Vagina (tissue), 2 donors: ENCODE results near the gene ADIRF.
"Not testable (repeated sequence)": the region's sequence is repeated elsewhere in the genome, so short reads cannot be mapped to it uniquely, and the experiment has no call there.

ENCODE experiments used
- POLR2A ChIP-seq, 2 donors: fragments of 450-650 bp; IDR thresholded peaks; one replicate each; pipeline ENCODE4 v1.6.1; 2017; ENCODE audit warnings: antibody characterized with exemption in 2 of 2, mild to moderate bottlenecking in 2 of 2, moderate library complexity in 2 of 2
- POLR2AphosphoS5 ChIP-seq, 2 donors: sonication (generic); formaldehyde crosslinking; IDR thresholded peaks; one replicate each; pipeline ENCODE4 v1.9.0; 2017; ENCODE audit warnings: antibody characterized with exemption in 2 of 2, mild to moderate bottlenecking in 2 of 2, low read depth in 1 of 2; ENCODE audit not compliant: insufficient read depth in 1 of 2
- TF ChIP-seq, protein P1 (sequence below), 3 experiments: fragments of 450-650 bp in 2 of 3; fragments of 200-600 bp in 1 of 3; sonication (generic) in 1 of 3; IDR thresholded peaks; one replicate each; pipeline ENCODE4 v1.5.1; 2017 to 2019; ENCODE audit warnings: antibody characterized with exemption in 3 of 3, mild to moderate bottlenecking in 2 of 3, moderate library complexity in 2 of 3

DNA sequence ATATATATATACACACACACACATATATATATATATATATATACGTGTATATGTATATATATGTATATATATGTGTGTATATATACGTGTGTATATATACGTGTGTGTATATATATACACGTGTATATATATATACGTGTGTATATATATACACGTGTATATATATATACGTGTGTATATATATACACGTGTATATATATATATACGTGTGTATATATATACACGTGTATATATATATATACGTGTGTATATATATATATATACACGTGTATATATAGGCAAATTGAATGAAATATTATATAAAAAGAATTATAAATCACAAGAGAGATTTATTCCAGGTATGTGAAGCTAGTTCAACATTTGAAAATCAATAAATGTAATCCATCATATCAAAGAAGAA lies 23.1 kb downstream of the ADIRF start:
- TF ChIP-seq POLR2AphosphoS5 (IDR thresholded peaks at IDR 0.05; ENCODE audit: insufficient read depth in 1 of 2, low read depth in 1 of 2); POLR2A (IDR thresholded peaks at IDR 0.05): not testable (repeated sequence)
- TF ChIP-seq, protein P1, sequence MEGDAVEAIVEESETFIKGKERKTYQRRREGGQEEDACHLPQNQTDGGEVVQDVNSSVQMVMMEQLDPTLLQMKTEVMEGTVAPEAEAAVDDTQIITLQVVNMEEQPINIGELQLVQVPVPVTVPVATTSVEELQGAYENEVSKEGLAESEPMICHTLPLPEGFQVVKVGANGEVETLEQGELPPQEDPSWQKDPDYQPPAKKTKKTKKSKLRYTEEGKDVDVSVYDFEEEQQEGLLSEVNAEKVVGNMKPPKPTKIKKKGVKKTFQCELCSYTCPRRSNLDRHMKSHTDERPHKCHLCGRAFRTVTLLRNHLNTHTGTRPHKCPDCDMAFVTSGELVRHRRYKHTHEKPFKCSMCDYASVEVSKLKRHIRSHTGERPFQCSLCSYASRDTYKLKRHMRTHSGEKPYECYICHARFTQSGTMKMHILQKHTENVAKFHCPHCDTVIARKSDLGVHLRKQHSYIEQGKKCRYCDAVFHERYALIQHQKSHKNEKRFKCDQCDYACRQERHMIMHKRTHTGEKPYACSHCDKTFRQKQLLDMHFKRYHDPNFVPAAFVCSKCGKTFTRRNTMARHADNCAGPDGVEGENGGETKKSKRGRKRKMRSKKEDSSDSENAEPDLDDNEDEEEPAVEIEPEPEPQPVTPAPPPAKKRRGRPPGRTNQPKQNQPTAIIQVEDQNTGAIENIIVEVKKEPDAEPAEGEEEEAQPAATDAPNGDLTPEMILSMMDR (IDR thresholded peaks at IDR 0.05), result not testable (repeated sequence)
